ENCODE data around the gene DLG1. TPM values are rescaled to one million over a fixed set of nuclear protein-coding genes. Genes with fewer than 3 reads are reported as not detected.

The DLG1 gene
- total RNA-seq, 1 experiment from 2014 or later, result 89.8 TPM

DNA sequence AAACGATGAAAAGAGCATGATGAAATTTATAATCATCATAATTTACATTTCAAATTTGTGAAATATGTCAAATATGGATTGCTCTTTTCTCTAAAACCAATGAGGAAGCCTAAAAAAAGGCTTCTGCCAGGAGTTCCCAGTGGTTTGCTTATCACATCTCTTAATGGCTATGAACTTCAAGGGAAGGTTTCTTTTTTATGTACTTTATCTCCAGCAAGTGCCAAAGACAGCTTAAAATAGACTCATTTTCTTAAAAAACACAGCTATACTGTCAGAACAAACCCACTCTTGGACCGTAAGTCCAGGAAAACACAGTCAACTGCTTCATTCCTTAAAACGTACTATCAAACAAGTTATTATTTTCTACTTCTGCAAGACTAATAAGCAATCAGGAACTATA lies 80.2 kb downstream of the DLG1 start:
- POLR2A ChIA-PET, result no interaction called here
- H3K4me1 ChIP-seq (ENCODE audit: control insufficient read depth in 1 of 2, insufficient read depth in 2 of 2, low read length in 2 of 2), result peaks cover 11 to 24% of the 10 kb centered on the region in 2 experiments
- H3K27ac ChIP-seq (ENCODE audit: low read depth, low read length), result no peak overlapping the region
- DNase-seq (ENCODE audit: low read depth, low spot score) (no peak), ATAC-seq (no peak)
- H3K79me2 ChIP-seq (ENCODE audit: insufficient read depth, low read length), result peaks cover 100% of the 10 kb centered on the region
- no peak for TF ChIP-seq SRF (IDR thresholded peaks at IDR 0.05; ENCODE audit: low read depth)
- TF ChIP-seq ELF1 (IDR thresholded peaks at IDR 0.05; ENCODE audit: borderline replicate concordance, low read depth), result no peak
- TF ChIP-seq EZH2phosphoT487 (IDR thresholded peaks at IDR 0.05; ENCODE audit: borderline replicate concordance), result no peak
- TF ChIP-seq YY1 (IDR thresholded peaks at IDR 0.05; ENCODE audit: extremely low read depth, insufficient replicate concordance, low read depth, low read length), result no peak
- no peak for TF ChIP-seq ZFX (IDR thresholded peaks at IDR 0.05)
- TF ChIP-seq, protein P1, sequence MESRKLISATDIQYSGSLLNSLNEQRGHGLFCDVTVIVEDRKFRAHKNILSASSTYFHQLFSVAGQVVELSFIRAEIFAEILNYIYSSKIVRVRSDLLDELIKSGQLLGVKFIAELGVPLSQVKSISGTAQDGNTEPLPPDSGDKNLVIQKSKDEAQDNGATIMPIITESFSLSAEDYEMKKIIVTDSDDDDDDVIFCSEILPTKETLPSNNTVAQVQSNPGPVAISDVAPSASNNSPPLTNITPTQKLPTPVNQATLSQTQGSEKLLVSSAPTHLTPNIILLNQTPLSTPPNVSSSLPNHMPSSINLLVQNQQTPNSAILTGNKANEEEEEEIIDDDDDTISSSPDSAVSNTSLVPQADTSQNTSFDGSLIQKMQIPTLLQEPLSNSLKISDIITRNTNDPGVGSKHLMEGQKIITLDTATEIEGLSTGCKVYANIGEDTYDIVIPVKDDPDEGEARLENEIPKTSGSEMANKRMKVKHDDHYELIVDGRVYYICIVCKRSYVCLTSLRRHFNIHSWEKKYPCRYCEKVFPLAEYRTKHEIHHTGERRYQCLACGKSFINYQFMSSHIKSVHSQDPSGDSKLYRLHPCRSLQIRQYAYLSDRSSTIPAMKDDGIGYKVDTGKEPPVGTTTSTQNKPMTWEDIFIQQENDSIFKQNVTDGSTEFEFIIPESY (IDR thresholded peaks at IDR 0.05; ENCODE audit: extremely low read depth, insufficient replicate concordance, low read length), result no peak
- TF ChIP-seq CEBPB (IDR thresholded peaks at IDR 0.05; ENCODE audit: low read depth), result no peak
- no peak for TF ChIP-seq TCF7L2 (IDR thresholded peaks at IDR 0.05; ENCODE audit: borderline replicate concordance, extremely low read depth, insufficient read depth, insufficient read length)
- TF ChIP-seq SP1 (IDR thresholded peaks at IDR 0.05; ENCODE audit: low read depth), result no peak
- TF ChIP-seq SIN3A (IDR thresholded peaks at IDR 0.05; ENCODE audit: low read depth), result no peak
- TF ChIP-seq JUND (IDR thresholded peaks at IDR 0.05), result no peak
- TF ChIP-seq, protein P2, sequence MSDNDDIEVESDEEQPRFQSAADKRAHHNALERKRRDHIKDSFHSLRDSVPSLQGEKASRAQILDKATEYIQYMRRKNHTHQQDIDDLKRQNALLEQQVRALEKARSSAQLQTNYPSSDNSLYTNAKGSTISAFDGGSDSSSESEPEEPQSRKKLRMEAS (IDR thresholded peaks at IDR 0.05), result no peak
- no peak for TF ChIP-seq RAD21 (IDR thresholded peaks at IDR 0.05; ENCODE audit: low read depth)
- TF ChIP-seq, protein P3, sequence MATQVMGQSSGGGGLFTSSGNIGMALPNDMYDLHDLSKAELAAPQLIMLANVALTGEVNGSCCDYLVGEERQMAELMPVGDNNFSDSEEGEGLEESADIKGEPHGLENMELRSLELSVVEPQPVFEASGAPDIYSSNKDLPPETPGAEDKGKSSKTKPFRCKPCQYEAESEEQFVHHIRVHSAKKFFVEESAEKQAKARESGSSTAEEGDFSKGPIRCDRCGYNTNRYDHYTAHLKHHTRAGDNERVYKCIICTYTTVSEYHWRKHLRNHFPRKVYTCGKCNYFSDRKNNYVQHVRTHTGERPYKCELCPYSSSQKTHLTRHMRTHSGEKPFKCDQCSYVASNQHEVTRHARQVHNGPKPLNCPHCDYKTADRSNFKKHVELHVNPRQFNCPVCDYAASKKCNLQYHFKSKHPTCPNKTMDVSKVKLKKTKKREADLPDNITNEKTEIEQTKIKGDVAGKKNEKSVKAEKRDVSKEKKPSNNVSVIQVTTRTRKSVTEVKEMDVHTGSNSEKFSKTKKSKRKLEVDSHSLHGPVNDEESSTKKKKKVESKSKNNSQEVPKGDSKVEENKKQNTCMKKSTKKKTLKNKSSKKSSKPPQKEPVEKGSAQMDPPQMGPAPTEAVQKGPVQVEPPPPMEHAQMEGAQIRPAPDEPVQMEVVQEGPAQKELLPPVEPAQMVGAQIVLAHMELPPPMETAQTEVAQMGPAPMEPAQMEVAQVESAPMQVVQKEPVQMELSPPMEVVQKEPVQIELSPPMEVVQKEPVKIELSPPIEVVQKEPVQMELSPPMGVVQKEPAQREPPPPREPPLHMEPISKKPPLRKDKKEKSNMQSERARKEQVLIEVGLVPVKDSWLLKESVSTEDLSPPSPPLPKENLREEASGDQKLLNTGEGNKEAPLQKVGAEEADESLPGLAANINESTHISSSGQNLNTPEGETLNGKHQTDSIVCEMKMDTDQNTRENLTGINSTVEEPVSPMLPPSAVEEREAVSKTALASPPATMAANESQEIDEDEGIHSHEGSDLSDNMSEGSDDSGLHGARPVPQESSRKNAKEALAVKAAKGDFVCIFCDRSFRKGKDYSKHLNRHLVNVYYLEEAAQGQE (IDR thresholded peaks at IDR 0.05; ENCODE audit: low read depth), result no peak
- TF ChIP-seq EZH2 (IDR thresholded peaks at IDR 0.05), result no peak
- TF ChIP-seq, protein P4, sequence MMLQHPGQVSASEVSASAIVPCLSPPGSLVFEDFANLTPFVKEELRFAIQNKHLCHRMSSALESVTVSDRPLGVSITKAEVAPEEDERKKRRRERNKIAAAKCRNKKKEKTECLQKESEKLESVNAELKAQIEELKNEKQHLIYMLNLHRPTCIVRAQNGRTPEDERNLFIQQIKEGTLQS (IDR thresholded peaks at IDR 0.05), result no peak
- no peak for TF ChIP-seq CBX3 (IDR thresholded peaks at IDR 0.05; ENCODE audit: low read depth)
- TF ChIP-seq EGR1 (IDR thresholded peaks at IDR 0.05; ENCODE audit: low read depth), result no peak
- TF ChIP-seq, protein P5, sequence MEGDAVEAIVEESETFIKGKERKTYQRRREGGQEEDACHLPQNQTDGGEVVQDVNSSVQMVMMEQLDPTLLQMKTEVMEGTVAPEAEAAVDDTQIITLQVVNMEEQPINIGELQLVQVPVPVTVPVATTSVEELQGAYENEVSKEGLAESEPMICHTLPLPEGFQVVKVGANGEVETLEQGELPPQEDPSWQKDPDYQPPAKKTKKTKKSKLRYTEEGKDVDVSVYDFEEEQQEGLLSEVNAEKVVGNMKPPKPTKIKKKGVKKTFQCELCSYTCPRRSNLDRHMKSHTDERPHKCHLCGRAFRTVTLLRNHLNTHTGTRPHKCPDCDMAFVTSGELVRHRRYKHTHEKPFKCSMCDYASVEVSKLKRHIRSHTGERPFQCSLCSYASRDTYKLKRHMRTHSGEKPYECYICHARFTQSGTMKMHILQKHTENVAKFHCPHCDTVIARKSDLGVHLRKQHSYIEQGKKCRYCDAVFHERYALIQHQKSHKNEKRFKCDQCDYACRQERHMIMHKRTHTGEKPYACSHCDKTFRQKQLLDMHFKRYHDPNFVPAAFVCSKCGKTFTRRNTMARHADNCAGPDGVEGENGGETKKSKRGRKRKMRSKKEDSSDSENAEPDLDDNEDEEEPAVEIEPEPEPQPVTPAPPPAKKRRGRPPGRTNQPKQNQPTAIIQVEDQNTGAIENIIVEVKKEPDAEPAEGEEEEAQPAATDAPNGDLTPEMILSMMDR (IDR thresholded peaks at IDR 0.05 in 2 of 3, conservative IDR thresholded peaks at IDR 0.05 in 1 of 3; ENCODE audit: borderline replicate concordance in 1 of 3, insufficient read depth in 1 of 3, low read depth in 2 of 3, low read length in 2 of 3), result no peak
- no peak for TF ChIP-seq POLR2A (IDR thresholded peaks at IDR 0.05; ENCODE audit: borderline replicate concordance, extremely low read depth, insufficient read depth, insufficient read length)
- RAD21 ChIA-PET (ENCODE audit: low non-redundant PET in 1 of 2, low total read pairs in 2 of 2, uncharacterized antibody in 2 of 2, unreplicated experiment in 2 of 2), result no interaction called here
- no peaks in the 10 kb centered on the region for H3K36me3 ChIP-seq (ENCODE audit: control insufficient read depth in 1 of 2, insufficient read depth in 2 of 2, low read length in 2 of 2)
- H3K9me2 ChIP-seq (ENCODE audit: insufficient read depth), result no peaks in the 10 kb centered on the region
- H3K27me3 ChIP-seq (ENCODE audit: insufficient read depth, low read length), result no peaks in the 10 kb centered on the region
- H3K9ac ChIP-seq (ENCODE audit: low read length), result no peak overlapping the region
- CTCF ChIA-PET, result no interaction called here
- intact Hi-C loops (cut with micrococcal nuclease), result no loop called here
- H3K9me3 ChIP-seq (ENCODE audit: control insufficient read depth in 1 of 2, insufficient read depth in 1 of 2, low read depth in 1 of 2, low read length in 2 of 2), result no peaks in the 10 kb centered on the region
- H3K4me3 ChIP-seq (replicated peaks in 1 of 2; ENCODE audit: low read depth in 1 of 2, low read length in 2 of 2), result no peak overlapping the region
- H4K20me1 ChIP-seq (ENCODE audit: insufficient read depth), result peaks cover 17% of the 10 kb centered on the region; the same call in 1 of the 2 replicates
- no peak overlapping the region for H2AFZ ChIP-seq (ENCODE audit: low read depth, low read length, poor library complexity, severe bottlenecking)
- H3K4me2 ChIP-seq (ENCODE audit: low read length), result no peak overlapping the region
- BruUV-seq (replicated peaks), result no TSS peak

Measured in HCT116 (cell line).